K562 (cell line): ENCODE results near the gene GPATCH3. TPM values are rescaled to one million over a fixed set of nuclear protein-coding genes. Genes with fewer than 3 reads are reported as not detected.

Experiments
- CUX1 ChIP-seq: fragments of 200-800 bp; sonication (Bioruptor generic); IDR thresholded peaks from 2 replicates; pipeline ENCODE4 v1.6.1; 2016; ENCODE audit warnings: missing genetic modification characterization, missing compliant biosample characterization
- FOXM1 ChIP-seq, 2 experiments: fragments of 450-650 bp in 1 of 2; sonication (generic) in 1 of 2; formaldehyde crosslinking in 1 of 2; IDR thresholded peaks; 2 replicates each; pipeline versions ENCODE4 v1.6.1 to v1.9.0; 2017 to 2022; ENCODE audit warnings: low read depth in 2 of 2, mild to moderate bottlenecking in 2 of 2, missing genetic modification reagents in 1 of 2, moderate library complexity in 1 of 2
- MLLT1 ChIP-seq, 2 experiments: fragments of 450-650 bp; IDR thresholded peaks; 2 replicates each; pipeline ENCODE4 v1.6.1; 2016
- MTA1 ChIP-seq: fragments of 450-650 bp; IDR thresholded peaks from 2 replicates; pipeline ENCODE4 v1.6.1; 2017; ENCODE audit warnings: borderline replicate concordance
- NCOA2 ChIP-seq, 2 experiments: fragments of 450-650 bp; IDR thresholded peaks; 2 replicates each; pipeline ENCODE4 v1.6.1; 2018; ENCODE audit warnings: mild to moderate bottlenecking in 2 of 2, moderate library complexity in 1 of 2; ENCODE audit not compliant: partially characterized antibody in 2 of 2
- SMARCA4 ChIP-seq: fragments of 450-650 bp; IDR thresholded peaks from 2 replicates; pipeline ENCODE4 v1.6.1; 2016
- SMARCE1 ChIP-seq: fragments of 450-650 bp; IDR thresholded peaks from 2 replicates; pipeline ENCODE4 v1.7.1; 2016; ENCODE audit warnings: mild to moderate bottlenecking
- ZNF121 ChIP-seq: sonication (generic); formaldehyde crosslinking; conservative IDR thresholded peaks from 2 replicates; pipeline ENCODE4 v1.8.0; 2022; ENCODE audit warnings: missing genetic modification reagents
- ZNF444 ChIP-seq: fragments of 250-450 bp; sonication (Bioruptor Pico); IDR thresholded peaks from 2 replicates; pipeline ENCODE4 v1.4.0; 2020; ENCODE audit warnings: mild to moderate bottlenecking, moderate library complexity
- ZNF589 ChIP-seq: fragments of 200-800 bp; sonication (Bioruptor generic); IDR thresholded peaks from 2 replicates; pipeline ENCODE4 v1.6.1; 2016; ENCODE audit warnings: low read depth, missing genetic modification characterization, missing compliant biosample characterization
- polyA plus RNA-seq, 8 experiments: library from polyadenylated mRNA; depleted of rRNA in 4 of 8; stranded (reverse) in 5 of 8; unstranded in 3 of 8; fragments of >200 nt; fragmentation: Nextera tagmentation in 2 of 8; fragmentation: Illumina TruSeq in 1 of 8; extraction: Ambion mirVana in 2 of 8; extraction: Trizol in 1 of 8; gene quantifications; 2 replicates each; pipeline versions ENCODE4 v1.2.1 to v1.2.3, GENCODE V29; 2011 to 2014; ENCODE audit warnings: inconsistent platforms in 1 of 8, missing spikeins in 1 of 8
- total RNA-seq, 7 experiments: library from RNA; depleted of rRNA in 6 of 7; stranded (reverse); fragments of >200 nt in 6 of 7; fragmentation: Illumina TruSeq in 2 of 7; extraction: Trizol in 2 of 7; gene quantifications; 2 replicates each; pipeline versions ENCODE4 v1.2.1 to v1.2.3, GENCODE V29; 2011 to 2021; ENCODE audit warnings: low replicate concordance in 1 of 7
- TF ChIP-seq, protein P1 (sequence below): fragments of 250-450 bp; sonication (Bioruptor Pico); IDR thresholded peaks from 2 replicates; pipeline ENCODE4 v1.4.0; 2020

The GPATCH3 gene
- total and polyA plus RNA-seq, 9 of the 15 experiments (the other 6 are each of a cell fraction or from before 2014, with no cell fraction given): 1.6 to 23.0 (median 13.3) TPM

DNA sequence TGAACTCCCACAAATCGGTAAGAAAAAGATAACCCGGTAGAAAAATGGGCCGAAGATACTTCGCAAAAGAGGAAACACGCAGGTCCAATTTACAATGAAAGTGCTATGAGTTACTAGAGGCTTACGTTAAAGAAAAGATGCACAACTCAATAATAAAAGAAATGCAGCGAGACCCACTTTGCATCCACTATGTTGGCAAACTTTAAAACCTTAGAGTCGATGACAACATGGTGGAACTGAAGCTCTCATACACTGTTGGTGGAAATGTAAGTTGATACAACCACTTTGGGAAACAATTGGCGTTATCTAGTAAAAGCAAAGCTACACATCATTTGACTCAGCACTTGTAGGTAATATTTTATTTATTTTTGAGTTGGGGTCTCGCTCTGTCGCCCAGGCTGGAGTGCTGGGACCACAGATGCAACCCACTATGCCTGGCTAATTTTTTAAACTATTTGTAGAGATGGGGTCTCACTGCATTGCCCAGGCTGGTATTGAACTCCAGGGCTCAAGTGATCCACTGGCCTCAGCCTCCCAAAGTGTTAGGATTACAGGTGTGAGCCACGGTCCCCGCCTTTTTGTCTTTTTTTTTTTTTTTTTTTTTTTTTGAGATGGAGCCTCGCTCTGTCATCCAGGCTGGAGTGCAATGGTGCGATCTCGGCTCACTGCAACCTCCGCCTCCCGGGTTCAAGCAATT, 696 bp upstream of the GPATCH3 start (continued):
- TF ChIP-seq, protein P1, sequence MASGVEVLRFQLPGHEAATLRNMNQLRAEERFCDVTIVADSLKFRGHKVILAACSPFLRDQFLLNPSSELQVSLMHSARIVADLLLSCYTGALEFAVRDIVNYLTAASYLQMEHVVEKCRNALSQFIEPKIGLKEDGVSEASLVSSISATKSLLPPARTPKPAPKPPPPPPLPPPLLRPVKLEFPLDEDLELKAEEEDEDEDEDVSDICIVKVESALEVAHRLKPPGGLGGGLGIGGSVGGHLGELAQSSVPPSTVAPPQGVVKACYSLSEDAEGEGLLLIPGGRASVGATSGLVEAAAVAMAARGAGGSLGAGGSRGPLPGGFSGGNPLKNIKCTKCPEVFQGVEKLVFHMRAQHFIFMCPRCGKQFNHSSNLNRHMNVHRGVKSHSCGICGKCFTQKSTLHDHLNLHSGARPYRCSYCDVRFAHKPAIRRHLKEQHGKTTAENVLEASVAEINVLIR (CRISPR knock-in tag): no peak
- TF ChIP-seq SMARCE1: no peak
- TF ChIP-seq ZNF589 (CRISPR knock-in tag): no peak
- peak; percentile 55; the same call in 1 of the 2 replicates for TF ChIP-seq CUX1 (CRISPR knock-in tag)
- TF ChIP-seq ZNF444: no peak
- TF ChIP-seq FOXM1 (IDR thresholded peaks at IDR 0.05; ENCODE audit: low read depth): no peak; the same call in 1 of the 2 replicates
- no peak for TF ChIP-seq FOXM1 (CRISPR knock-in tag; IDR thresholded peaks at IDR 0.05; ENCODE audit: low read depth)
- no peak for TF ChIP-seq NCOA2 (IDR thresholded peaks at IDR 0.05; ENCODE audit: partially characterized antibody in 2 of 2)
- TF ChIP-seq MLLT1 (IDR thresholded peaks at IDR 0.05): no peak
- peak; percentile 90 for TF ChIP-seq ZNF121 (CRISPR knock-in tag)
- TF ChIP-seq SMARCA4: no peak
- no peak for TF ChIP-seq MTA1
- TF ChIP-seq, all 486 proteins: peak for 33
